GM18951 (cell line): ENCODE measurements around the gene FSD1.
"Not testable (repeated sequence)": the region's sequence is repeated elsewhere in the genome, so short reads cannot be mapped to it uniquely, and the experiment has no call there.

Experiments used
- POLR2A ChIP-seq: IDR thresholded peaks from 4 replicates; pipeline ENCODE4 v1.6.1; 2011; ENCODE audit warnings: mild to moderate bottlenecking; ENCODE audit not compliant: insufficient read length, insufficient read depth; ENCODE audit errors: extremely low read depth
- in situ Hi-C: fragments of 300-500 bp; cut with MboI; formaldehyde crosslinking; loops from one replicate; pipeline ENCODE4 v1.12.0; 2022; ENCODE audit warnings: low sequenced_read_pairs, mixed read lengths, inconsistent platforms; ENCODE audit not compliant: unreplicated experiment

FSD1 gene

DNA sequence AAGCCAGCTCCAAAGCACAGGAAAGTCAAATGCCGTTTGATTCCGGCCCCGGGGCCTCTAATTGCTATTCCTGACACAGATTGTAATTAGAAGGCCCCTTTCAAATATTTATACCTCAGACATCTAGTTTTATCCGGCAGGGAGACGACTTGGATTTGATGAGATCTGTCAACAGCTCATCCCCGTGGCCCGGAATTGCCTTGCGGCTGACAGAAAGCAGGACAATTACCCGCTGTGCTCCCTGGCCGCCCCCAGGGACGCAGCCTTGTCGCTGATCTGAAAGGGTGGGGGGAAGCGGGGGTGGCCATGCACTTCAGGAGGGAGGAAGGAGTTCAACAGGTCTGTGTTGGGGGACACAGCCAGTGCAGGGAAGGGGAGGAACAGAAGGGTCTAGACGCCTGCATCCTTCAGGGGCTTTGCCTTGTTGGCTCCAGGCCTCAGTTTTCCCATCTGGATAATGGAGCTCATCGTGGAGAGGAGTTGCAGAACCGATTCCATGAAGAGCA lies 27.2 kb upstream of the FSD1 start:
- in situ Hi-C loops = no loop called here
- TF ChIP-seq POLR2A = no peak

DNA sequence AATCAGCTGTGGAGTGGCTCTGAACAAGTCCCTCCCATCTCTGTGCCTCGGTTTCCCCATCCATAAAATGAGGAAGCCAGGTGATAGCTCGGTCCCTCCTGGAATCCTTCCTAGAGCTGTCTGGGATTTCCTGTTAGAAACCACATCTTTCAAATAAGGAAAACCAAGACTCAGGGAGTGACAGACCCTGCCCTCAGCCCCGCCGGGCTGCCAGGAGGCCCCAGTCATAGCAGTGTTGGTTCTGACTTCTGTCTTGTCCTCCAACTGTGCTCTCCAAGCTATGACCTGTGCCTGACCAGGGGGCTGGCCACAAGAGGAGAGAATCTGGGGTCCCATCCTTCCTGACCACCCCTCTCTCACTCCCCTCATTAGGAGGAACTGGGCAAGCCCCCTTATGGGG lies 26.4 kb upstream of the FSD1 start:
- no peak for TF ChIP-seq POLR2A
- in situ Hi-C loops = no loop called here

DNA sequence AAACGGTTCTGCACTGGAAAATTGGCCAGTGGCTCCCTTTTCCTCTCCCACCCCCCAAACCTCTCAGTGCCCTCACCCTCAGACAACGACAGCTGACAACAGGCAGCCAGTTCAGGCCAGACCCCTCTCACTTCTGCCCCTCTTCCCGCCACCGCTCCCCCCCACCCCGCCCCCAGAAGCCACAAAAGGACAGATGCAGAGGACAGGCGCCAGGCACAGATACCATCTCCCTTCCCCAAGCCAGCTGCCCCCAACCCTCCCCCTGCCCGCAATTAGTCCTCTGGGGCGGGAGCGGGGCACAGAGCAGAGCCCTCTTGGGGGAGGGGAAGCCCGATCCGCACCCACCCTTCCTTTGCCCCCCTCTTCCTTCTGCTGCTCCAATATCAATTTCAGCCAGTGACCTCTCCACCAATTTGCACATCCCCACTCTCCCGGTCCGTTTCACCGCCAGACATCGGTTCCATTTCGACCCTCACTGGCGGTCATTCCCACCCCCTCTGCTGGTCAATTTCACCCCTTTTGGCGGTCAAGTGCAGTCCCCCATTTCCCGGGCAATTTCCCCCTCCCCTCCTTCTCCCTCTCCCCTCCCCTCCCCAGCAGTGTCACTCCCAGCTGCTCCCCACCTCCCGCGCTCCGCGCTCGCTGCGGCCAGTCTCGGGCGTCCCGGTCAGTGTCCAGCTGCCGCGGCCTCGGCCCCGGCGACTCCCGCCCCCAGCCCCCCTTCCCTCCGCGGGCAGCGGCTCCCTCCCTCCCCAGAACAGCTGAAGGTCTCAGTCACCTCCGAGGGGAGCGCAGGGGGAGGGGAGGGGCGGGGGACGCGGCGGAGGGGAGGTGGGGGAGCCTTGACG lies 25.8 kb upstream of the FSD1 start, which contains the start of gene SHD:
Gene SHD (plus strand): TSS at position 848 of the 848 bp plus-strand sequence. CDS start 798 bp downstream, outside the sequence.
- in situ Hi-C loops = no loop called here
- TF ChIP-seq POLR2A = no peak

DNA sequence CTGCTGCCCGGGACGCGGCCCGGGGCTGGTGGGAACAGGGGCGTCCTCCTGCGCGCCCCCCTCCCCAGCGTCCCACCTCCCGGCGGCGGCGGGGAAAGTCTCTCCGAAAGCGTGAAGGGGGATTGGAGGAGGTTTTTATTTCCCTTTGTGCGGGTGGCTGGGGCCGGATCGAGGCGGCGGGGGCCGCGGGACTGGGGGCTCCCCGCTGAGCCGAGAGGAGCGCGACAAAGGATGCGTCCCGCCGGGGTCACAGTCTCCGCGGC lies 25.2 kb upstream of the FSD1 start:
- in situ Hi-C loops = no loop called here
- TF ChIP-seq POLR2A = no peak

DNA sequence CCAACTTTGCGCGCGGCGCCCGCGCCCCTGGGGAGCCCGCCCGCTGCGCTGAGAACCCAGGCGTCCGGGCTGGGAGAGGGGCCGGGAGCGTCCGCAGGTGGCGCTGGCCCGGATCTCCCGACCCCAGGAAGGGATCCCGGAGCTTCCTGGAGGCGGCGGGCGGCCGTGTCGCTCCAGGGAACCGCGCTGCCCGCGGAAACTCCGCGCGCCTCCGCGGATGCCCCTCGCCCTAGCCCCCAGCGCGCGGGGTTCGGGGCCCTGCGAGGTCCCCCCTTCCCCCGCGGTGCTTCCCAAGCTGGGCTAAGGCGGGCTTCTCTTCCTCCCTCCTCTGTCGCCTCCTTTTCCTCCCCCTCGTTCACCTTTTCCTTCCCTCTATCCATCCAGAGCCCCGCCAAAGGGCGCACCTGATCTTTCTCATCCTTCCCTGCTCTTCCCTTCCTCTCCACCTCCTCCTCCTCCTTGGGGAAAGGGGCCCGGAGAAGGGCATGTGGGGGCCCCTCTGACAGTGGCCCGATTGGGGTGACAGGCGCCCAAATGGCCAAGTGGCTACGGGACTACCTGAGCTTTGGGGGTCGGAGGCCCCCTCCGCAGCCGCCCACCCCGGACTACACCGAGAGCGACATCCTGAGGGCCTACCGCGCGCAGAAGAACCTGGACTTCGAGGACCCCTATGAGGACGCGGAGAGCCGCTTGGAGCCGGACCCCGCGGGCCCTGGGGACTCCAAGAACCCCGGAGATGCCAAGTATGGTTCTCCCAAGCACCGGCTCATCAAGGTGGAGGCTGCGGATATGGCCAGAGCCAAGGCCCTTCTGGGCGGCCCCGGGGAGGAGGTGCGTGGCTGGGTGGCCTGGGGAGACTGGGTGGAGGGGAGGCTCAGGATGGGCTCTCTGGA lies 24.6 kb upstream of the FSD1 start:
- TF ChIP-seq POLR2A = no peak
- in situ Hi-C loops = no loop called here

DNA sequence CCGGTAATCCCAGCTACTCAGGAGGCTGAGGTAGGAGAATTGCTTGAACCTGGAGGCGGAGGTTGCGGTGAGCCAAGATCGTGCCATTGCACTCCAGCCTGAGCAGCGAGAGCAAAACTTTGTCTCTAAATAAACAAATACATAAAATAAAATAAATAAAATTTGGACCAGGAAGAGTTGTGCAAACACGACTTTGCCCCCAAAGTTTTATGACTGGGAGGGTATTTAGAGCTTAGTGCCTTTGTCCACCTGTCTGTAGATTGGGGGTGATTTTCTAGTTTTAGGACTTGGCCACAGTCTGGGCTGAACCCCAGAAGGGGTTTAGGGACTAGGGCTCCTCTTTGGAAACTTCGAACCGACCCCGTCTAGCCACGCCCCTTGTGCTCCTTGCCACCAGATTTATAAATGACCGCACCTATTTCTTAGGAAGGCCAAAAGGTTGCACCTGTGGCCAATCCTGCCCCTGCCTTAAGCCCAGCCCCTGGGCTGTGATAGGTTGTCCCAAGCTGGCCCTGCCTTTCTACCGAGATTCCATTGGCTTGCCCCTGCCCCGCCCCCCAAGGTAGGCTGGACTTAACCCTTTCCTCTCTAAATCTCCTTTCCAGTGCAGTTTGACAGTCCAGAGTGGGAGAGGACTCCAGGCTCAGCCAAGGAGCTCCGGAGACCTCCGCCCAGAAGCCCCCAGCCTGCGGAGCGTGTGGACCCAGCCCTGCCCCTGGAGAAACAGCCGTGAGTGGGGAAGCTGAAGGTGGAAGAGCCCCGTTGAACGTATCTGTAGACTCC lies 20.0 kb upstream of the FSD1 start:
- in situ Hi-C loops = no loop called here
- no peak for TF ChIP-seq POLR2A

DNA sequence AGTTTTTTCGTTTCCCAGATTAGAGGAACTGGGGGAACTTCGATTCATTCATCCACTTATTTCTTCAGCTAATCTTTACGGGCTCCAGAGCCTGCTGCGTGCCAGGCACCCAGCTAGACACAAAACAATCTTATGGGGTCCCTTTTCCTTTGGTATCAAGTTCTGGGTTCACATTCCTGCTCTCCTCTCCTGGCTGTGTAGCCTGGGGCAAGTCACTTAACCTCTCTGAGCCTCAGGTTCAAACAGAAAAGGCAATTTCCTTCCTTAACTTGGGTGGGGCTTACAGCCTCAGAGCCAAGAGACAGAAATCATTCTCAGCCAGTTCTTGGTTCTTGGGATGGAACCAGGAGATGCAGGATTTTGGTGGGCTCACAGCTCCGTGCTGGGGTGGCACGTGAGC lies 19.4 kb upstream of the FSD1 start:
- in situ Hi-C loops = no loop called here
- no peak for TF ChIP-seq POLR2A

DNA sequence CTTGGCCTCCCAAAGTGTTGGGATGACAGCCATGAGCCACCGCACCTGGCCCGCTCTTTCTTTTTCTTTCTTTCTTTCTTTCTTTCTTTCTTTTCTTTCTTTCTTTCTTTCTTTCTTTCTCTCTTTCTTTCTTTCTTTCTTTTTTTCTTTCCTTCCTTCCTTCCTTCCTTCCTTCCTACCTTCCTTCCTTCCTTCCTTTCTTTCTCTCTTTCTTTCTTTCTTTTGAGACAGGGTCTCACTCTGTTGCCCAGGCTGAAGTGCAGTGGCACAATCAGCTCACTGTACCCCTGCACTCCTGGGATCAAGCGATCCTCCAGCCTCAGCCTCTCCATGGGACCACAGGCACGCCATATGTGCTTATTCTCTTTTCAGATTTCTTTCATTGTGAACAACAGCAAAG lies 18.3 kb upstream of the FSD1 start:
- in situ Hi-C loops = not testable (repeated sequence)

DNA sequence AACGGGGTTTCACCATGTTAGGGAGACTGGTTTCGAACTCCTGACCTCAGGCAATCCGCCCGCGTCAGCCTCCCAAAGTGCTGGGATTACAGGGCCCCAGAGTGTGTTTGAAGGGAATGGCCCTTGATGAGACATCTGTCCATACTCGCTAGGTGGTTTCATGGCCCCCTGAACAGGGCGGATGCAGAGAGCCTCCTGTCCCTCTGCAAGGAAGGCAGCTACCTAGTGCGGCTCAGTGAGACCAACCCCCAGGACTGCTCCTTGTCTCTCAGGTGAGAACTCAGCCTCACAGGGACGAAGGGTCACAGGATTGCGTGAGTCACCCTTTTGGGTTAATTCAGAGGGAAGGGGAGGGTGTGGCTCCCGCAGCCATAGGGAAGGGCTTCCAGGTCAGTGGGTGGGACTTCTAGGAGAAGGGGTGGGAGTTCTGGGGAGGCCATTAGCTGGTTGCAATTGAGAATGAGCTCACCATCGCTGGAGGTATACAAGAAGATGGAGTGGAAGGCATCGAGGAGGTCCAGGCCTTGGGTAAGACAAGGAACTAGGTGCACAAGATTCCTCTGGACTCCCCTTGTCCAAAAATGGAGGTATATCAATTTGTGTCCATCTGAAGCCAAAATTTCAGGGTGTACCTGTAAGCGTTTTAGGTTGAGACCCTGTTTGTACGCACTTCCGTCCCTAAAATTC lies 16.2 kb upstream of the FSD1 start:
- in situ Hi-C loops = no loop called here
- TF ChIP-seq POLR2A = no peak

DNA sequence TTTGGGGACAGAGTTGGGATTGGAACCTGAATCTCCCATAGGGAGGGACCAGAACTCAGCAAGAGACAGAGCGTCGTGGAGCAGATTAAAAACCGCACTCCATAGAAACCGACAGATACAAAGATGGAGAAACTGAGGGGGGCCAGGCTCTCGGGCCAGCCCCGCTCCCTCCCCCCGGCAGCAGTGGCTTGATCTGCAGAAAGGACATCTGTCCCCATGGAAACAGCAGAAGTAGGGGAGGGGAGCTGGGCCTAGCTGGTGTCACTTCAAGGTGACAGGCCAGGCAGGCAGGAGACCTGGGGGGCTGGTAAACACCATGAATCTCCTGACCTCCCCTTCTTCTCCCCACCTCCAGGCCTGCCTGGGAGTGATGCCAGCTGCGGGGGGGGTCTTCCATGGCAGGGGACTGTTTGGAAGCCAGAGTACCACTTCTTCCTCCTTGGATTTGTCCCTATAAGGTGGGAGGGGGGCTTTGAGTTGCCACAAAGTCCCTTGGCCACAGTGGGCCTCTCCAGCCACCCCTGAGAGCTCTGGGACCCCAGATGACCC lies 13.1 kb upstream of the FSD1 start:
- in situ Hi-C loops = no loop called here
- TF ChIP-seq POLR2A = no peak

DNA sequence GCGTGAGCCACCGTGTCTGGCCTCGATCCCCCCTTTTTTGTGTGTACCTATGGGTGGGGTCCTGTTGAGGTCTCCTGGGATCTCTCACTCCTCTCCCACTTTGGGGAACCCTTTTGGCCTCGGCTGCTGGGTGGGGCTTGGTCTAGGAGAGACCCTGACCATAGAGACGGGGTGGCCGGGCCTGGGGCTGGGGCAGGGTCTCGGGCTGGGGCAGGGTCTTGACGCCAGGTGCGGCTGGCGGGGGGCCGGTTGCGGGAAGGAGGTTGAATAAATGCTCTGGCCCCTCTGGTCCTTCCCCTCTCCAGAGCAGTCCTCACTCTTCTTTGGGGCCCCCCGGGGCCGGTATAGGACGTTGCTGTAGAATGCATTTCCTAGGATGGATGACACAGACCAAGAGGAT lies 11.9 kb upstream of the FSD1 start:
- TF ChIP-seq POLR2A = no peak
- in situ Hi-C loops = no loop called here

DNA sequence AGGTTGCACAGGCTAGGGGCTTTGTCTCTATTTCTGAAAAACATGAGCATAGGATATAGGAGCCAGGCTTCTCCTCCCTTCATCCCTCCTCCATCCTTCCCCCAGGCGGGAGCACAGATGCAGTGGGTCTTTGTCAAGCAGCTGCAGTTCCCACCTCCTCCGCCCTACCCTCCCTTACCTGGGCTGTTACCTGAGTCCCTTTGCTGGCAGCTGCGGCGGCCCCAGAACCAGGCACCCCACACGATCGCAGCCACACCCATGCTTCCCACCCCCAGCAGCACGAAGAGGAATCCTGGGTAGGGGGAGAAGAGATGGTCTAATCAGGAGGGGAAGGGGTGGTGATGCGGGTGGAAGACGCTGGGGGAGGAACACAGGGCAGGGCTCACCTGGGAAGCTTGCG lies 10.0 kb upstream of the FSD1 start:
- in situ Hi-C loops = no loop called here
- TF ChIP-seq POLR2A = no peak
